Activated CD4-positive, alpha-beta T cell treated with anti-CD3 and anti-CD28 coated beads, Interleukin-2, amount 50 U/mL, for 1 hour (primary cell): ENCODE results near the gene PCYT1A.
"Not testable (repeated sequence)": the region's sequence is repeated elsewhere in the genome, so short reads cannot be mapped to it uniquely, and the experiment has no call there.

Source experiments
- DNase-seq: peaks from one replicate; pipeline ENCODE4 v3.0.0-alpha.2; 2020

The PCYT1A gene

GRCh38 chr3:196210673-196211556 is 76.6 kb downstream of the PCYT1A start, which contains the start of gene ZDHHC19:
Gene ZDHHC19, minus strand, starts transcription at chr3:196211400. Its CDS starts 85 bp downstream, at chr3:196211315.
- no peak for DNase-seq

GRCh38 chr3:196209944-196210672 is 77.4 kb downstream of the PCYT1A start:
- DNase-seq: not testable (repeated sequence)

- no peak for DNase-seq
Observed at GRCh38 chr3:196208942-196209695, 78.4 kb downstream of the PCYT1A start.

GRCh38 chr3:196207833-196208607 is 79.5 kb downstream of the PCYT1A start:
- DNase-seq: peak; percentile 63

GRCh38 chr3:196207159-196207832 is 80.2 kb downstream of the PCYT1A start:
- DNase-seq: no peak

- DNase-seq: not testable (repeated sequence)
Observed at GRCh38 chr3:196205442-196206205, 81.9 kb downstream of the PCYT1A start.

- no peak for DNase-seq
Observed at GRCh38 chr3:196203846-196204245, 83.7 kb downstream of the PCYT1A start.

- no peak for DNase-seq
Observed at GRCh38 chr3:196202516-196202970, 85.0 kb downstream of the PCYT1A start.

- no peak for DNase-seq
Observed at GRCh38 chr3:196198771-196199753, 88.5 kb downstream of the PCYT1A start.

- no peak for DNase-seq
Observed at GRCh38 chr3:196198081-196198675, 89.3 kb downstream of the PCYT1A start.

GRCh38 chr3:196197524-196197923 is 90.0 kb downstream of the PCYT1A start:
- no peak for DNase-seq

- no peak for DNase-seq
Observed at GRCh38 chr3:196195664-196196265, 91.8 kb downstream of the PCYT1A start.

GRCh38 chr3:196194542-196194915 is 93.0 kb downstream of the PCYT1A start:
- no peak for DNase-seq

GRCh38 chr3:196193736-196194541 is 93.6 kb downstream of the PCYT1A start:
- no peak for DNase-seq

GRCh38 chr3:196193133-196193735 is 94.3 kb downstream of the PCYT1A start:
- no peak for DNase-seq

GRCh38 chr3:196192524-196193051 is 94.9 kb downstream of the PCYT1A start:
- DNase-seq: no peak

- peak; percentile 35 for DNase-seq
Observed at GRCh38 chr3:196192036-196192523, 95.4 kb downstream of the PCYT1A start.
